HCT116 (cell line): Measurements from ENCODE around the gene ZNF274. TPM values are rescaled to one million over a fixed set of nuclear protein-coding genes. Genes with fewer than 3 reads are reported as not detected.

Source experiments
- ATAC-seq: fragments of 200-7000 bp; cut with Tn5 transposase; 2 replicates; pipeline ENCODE4 v1.9.1; 2020; ENCODE audit warnings: mild to moderate bottlenecking, moderate library complexity
- BruUV-seq: library from RNA; stranded (reverse); fragments of 400-500 nt; replicated peaks from 2 replicates; lab custom pipeline; 2021; lab: Mats Ljungman, UMichigan
- CTCF ChIA-PET: fragments of 300-600 bp; sonication (Branson Sonifier 250); formaldehyde crosslinking; loops from one replicate; lab custom pipeline; 2021; ENCODE audit warnings: antibody characterized with exemption; lab: Charles Lee
- POLR2A ChIA-PET: fragments of 300-600, 350-600 bp; sonication (Branson Sonifier 250); formaldehyde crosslinking; loops from one replicate; lab custom pipeline; 2021; ENCODE audit warnings: antibody characterized with exemption; lab: Charles Lee
- RAD21 ChIA-PET, 2 experiments: fragments of 300-600 bp; sonication (Branson Sonifier 250); formaldehyde crosslinking; loops; one replicate each; lab custom pipeline; 2023; ENCODE audit warnings: low total read pairs in 2 of 2; ENCODE audit not compliant: uncharacterized antibody in 2 of 2, unreplicated experiment in 2 of 2, low non-redundant PET in 1 of 2; lab: Charles Lee
- DNase-seq: peaks from one replicate; pipeline ENCODE4 v3.0.0-alpha.2; 2010; ENCODE audit warnings: low read depth, low spot score
- H2AFZ ChIP-seq: fragments of 200-600 bp; shearing (Covaris generic), sonication (generic); 2 replicates; pipeline ENCODE4 v1.6.1; 2017; ENCODE audit warnings: low read depth, mixed run types, mixed read lengths, antibody characterized with exemption, low read length; ENCODE audit not compliant: poor library complexity, severe bottlenecking
- H3K27ac ChIP-seq: 2 replicates; pipeline ENCODE4 v1.5.1; 2012; ENCODE audit warnings: low read depth, low read length
- H3K27me3 ChIP-seq: fragments of 200-600 bp; sonication (generic); 2 replicates; pipeline ENCODE4 v1.6.1; 2016; ENCODE audit warnings: mixed run types, low read length, mixed read lengths; ENCODE audit not compliant: insufficient read depth
- H3K36me3 ChIP-seq, 2 experiments: fragments of 200-500 bp in 1 of 2; fragments of 200-600 bp in 1 of 2; sonication (Bioruptor generic) in 1 of 2; sonication (generic) in 1 of 2; 2 replicates each; pipeline versions ENCODE4 v1.5.1 to v1.6.1; 2014 to 2016; ENCODE audit warnings: low read length in 2 of 2, inconsistent platforms in 1 of 2, mixed read lengths in 1 of 2, mixed run types in 1 of 2; ENCODE audit not compliant: insufficient read depth in 2 of 2, control insufficient read depth in 1 of 2
- H3K4me1 ChIP-seq, 2 experiments: fragments of 200-600 bp in 1 of 2; sonication (generic) in 1 of 2; 2 replicates each; pipeline versions ENCODE4 v1.5.1 to v1.6.1; 2012 to 2017; ENCODE audit warnings: low read length in 2 of 2, inconsistent platforms in 1 of 2, mild to moderate bottlenecking in 1 of 2, mixed read lengths in 1 of 2, mixed run types in 1 of 2, moderate library complexity in 1 of 2; ENCODE audit not compliant: insufficient read depth in 2 of 2, control insufficient read depth in 1 of 2
- H3K4me2 ChIP-seq: fragments of 200-600 bp; sonication (generic); 2 replicates; pipeline ENCODE4 v1.6.1; 2017; ENCODE audit warnings: mixed run types, low read length, mixed read lengths
- H3K4me3 ChIP-seq, 2 experiments: fragments of 200-600 bp in 1 of 2; sonication (generic) in 1 of 2; replicated peaks in 1 of 2; 2 replicates each; pipeline ENCODE4 v1.5.1; 2011 to 2016; ENCODE audit warnings: low read length in 2 of 2, control low read depth in 1 of 2, low read depth in 1 of 2, mild to moderate bottlenecking in 1 of 2, mixed read lengths in 1 of 2, mixed run types in 1 of 2
- H3K79me2 ChIP-seq: fragments of 200-600 bp; sonication (generic); 2 replicates; pipeline ENCODE4 v1.6.1; 2017; ENCODE audit warnings: mild to moderate bottlenecking, mixed run types, low read length, moderate library complexity, mixed read lengths; ENCODE audit not compliant: insufficient read depth
- H3K9ac ChIP-seq: fragments of 200-600 bp; sonication (generic); 2 replicates; pipeline ENCODE4 v1.6.1; 2016; ENCODE audit warnings: low read length, mixed read lengths
- H3K9me2 ChIP-seq: fragments of 200-600 bp; sonication (generic), shearing (Covaris generic); 2 replicates; pipeline ENCODE4 v1.6.1; 2017; ENCODE audit warnings: mixed run types, mild to moderate bottlenecking, moderate library complexity; ENCODE audit not compliant: insufficient read depth
- H3K9me3 ChIP-seq, 2 experiments: fragments of 200-500 bp in 1 of 2; fragments of 200-600 bp in 1 of 2; sonication (Bioruptor generic) in 1 of 2; sonication (generic) in 1 of 2; 2 replicates each; pipeline ENCODE4 v1.6.1; 2014 to 2017; ENCODE audit warnings: low read length in 2 of 2, mixed read lengths in 2 of 2, inconsistent platforms in 1 of 2, low read depth in 1 of 2, mild to moderate bottlenecking in 1 of 2, mixed run types in 1 of 2, moderate library complexity in 1 of 2; ENCODE audit not compliant: control insufficient read depth in 1 of 2, insufficient read depth in 1 of 2
- H4K20me1 ChIP-seq: fragments of 200-600 bp; sonication (generic), shearing (Covaris generic); 2 replicates; pipeline ENCODE4 v1.6.1; 2017; ENCODE audit warnings: mixed run types, mild to moderate bottlenecking, moderate library complexity; ENCODE audit not compliant: insufficient read depth
- CBX3 ChIP-seq: IDR thresholded peaks from 2 replicates; pipeline ENCODE4 v1.6.1; 2012; ENCODE audit warnings: low read depth
- EGR1 ChIP-seq: IDR thresholded peaks from 2 replicates; pipeline ENCODE4 v1.6.1; 2012; ENCODE audit warnings: low read depth
- EZH2 ChIP-seq: fragments of 200-600 bp; sonication (generic); IDR thresholded peaks from 2 replicates; pipeline ENCODE4 v1.6.1; 2017; ENCODE audit warnings: antibody characterized with exemption, mixed run types
- JUND ChIP-seq: IDR thresholded peaks from 2 replicates; pipeline ENCODE4 v1.6.1; 2012
- POLR2A ChIP-seq: IDR thresholded peaks from 2 replicates; pipeline ENCODE4 v1.7.0; 2011; ENCODE audit warnings: borderline replicate concordance; ENCODE audit not compliant: insufficient read depth, insufficient read length; ENCODE audit errors: extremely low read depth
- POLR2AphosphoS5 ChIP-seq: IDR thresholded peaks from 2 replicates; pipeline ENCODE4 v1.6.1; 2011; ENCODE audit warnings: mild to moderate bottlenecking, low read depth, low read length, moderate library complexity
- RAD21 ChIP-seq: IDR thresholded peaks from 2 replicates; pipeline ENCODE4 v1.6.1; 2012; ENCODE audit warnings: low read depth, mild to moderate bottlenecking
- SP1 ChIP-seq: IDR thresholded peaks from 2 replicates; pipeline ENCODE4 v1.6.1; 2012; ENCODE audit warnings: low read depth
- SRF ChIP-seq: IDR thresholded peaks from 2 replicates; pipeline ENCODE4 v1.6.1; 2012; ENCODE audit warnings: low read depth
- TCF7L2 ChIP-seq: IDR thresholded peaks from 2 replicates; pipeline ENCODE4 v1.7.0; 2011; ENCODE audit warnings: borderline replicate concordance, inconsistent platforms; ENCODE audit not compliant: insufficient read depth, insufficient read length; ENCODE audit errors: extremely low read depth
- YY1 ChIP-seq: IDR thresholded peaks from 2 replicates; pipeline ENCODE4 v1.6.1; 2011; ENCODE audit warnings: low read length, low read depth, moderate library complexity, mild to moderate bottlenecking; ENCODE audit not compliant: insufficient replicate concordance; ENCODE audit errors: extremely low read depth
- ZNF274 ChIP-seq: fragments of 200-500 bp; sonication (Bioruptor generic); IDR thresholded peaks from 2 replicates; pipeline ENCODE4 v1.6.1; 2014; ENCODE audit warnings: mild to moderate bottlenecking, low read depth, low read length, inconsistent platforms
- intact Hi-C: fragments of 100-400 bp; cut with micrococcal nuclease; formaldehyde crosslinking; loops from 2 replicates; pipeline ENCODE4 v1.10.0; 2022
- total RNA-seq: library from RNA; stranded (reverse); gene quantifications from one replicate; pipeline ENCODE4 v1.2.1, GENCODE V29; 2021; ENCODE audit not compliant: unreplicated experiment
- TF ChIP-seq, protein P1 (sequence below), 3 experiments: fragments of 200-600 bp in 1 of 3; sonication (generic) in 1 of 3; IDR thresholded peaks in 2 of 3; conservative IDR thresholded peaks in 1 of 3; 2 replicates each; pipeline ENCODE4 v1.5.1; 2012 to 2017; ENCODE audit warnings: low read depth in 2 of 3, low read length in 2 of 3, antibody characterized with exemption in 1 of 3, borderline replicate concordance in 1 of 3, control low read depth in 1 of 3, mild to moderate bottlenecking in 1 of 3, mixed read lengths in 1 of 3, mixed run types in 1 of 3, moderate library complexity in 1 of 3; ENCODE audit not compliant: insufficient read depth in 1 of 3
- TF ChIP-seq, protein P2 (sequence below): IDR thresholded peaks from 2 replicates; pipeline ENCODE4 v1.6.1; 2011; ENCODE audit warnings: mild to moderate bottlenecking, low read length, moderate library complexity; ENCODE audit not compliant: insufficient replicate concordance; ENCODE audit errors: extremely low read depth

The ZNF274 gene
- total RNA-seq, 1 experiment from 2014 or later: 7.8 TPM

DNA sequence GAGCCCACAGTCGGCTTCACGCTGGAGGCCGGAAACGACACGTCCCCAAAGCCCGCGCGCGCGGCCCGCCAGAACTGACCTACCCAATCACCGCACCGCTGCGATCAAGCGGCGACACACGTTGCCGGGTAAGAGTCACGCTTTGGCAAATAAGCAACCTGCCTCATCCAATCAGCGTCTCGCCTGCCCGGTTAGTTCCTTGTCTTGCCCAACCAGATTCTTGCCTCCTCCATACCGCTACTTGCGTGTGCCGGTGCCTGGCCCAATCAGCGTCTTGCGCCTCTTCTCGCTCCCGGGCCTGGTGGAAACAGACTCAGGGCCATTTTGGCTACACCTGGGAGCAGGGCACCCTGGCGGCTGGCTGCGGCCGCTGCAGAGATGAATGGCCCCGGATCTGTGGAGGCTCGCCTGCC, 34.2 kb downstream of the ZNF274 start:
- Histone ChIP-seq H3K27ac (no peak overlapping the region), H4K20me1 (no peaks in the 10 kb centered on the region), H2AFZ (no peak overlapping the region), H3K9ac (no peak overlapping the region), H3K27me3 (no peaks in the 10 kb centered on the region), H3K9me2 (no peaks in the 10 kb centered on the region), H3K4me2 (no peak overlapping the region), H3K36me3 (peaks cover 0 to 9% of the 10 kb centered on the region in 2 experiments; a peak in 1 of 4 replicates), H3K79me2 (no peaks in the 10 kb centered on the region), H3K9me3 (peaks cover 28 to 32% of the 10 kb centered on the region in 2 experiments; a peak in 3 of 4 replicates), H3K4me1 (no peaks in the 10 kb centered on the region), H3K4me3 (no peak overlapping the region)
- ChIA-PET RAD21 (no interaction called here), CTCF (no interaction called here), POLR2A (no interaction called here)
- no peak for TF ChIP-seq CBX3
- no peak for TF ChIP-seq SP1
- no peak for TF ChIP-seq ZNF274
- TF ChIP-seq RAD21: no peak
- TF ChIP-seq TCF7L2: no peak
- no peak for TF ChIP-seq EZH2
- no peak for TF ChIP-seq POLR2A
- TF ChIP-seq EGR1: no peak
- TF ChIP-seq YY1: no peak
- TF ChIP-seq POLR2AphosphoS5: no peak
- no peak for TF ChIP-seq SRF
- TF ChIP-seq, protein P1, sequence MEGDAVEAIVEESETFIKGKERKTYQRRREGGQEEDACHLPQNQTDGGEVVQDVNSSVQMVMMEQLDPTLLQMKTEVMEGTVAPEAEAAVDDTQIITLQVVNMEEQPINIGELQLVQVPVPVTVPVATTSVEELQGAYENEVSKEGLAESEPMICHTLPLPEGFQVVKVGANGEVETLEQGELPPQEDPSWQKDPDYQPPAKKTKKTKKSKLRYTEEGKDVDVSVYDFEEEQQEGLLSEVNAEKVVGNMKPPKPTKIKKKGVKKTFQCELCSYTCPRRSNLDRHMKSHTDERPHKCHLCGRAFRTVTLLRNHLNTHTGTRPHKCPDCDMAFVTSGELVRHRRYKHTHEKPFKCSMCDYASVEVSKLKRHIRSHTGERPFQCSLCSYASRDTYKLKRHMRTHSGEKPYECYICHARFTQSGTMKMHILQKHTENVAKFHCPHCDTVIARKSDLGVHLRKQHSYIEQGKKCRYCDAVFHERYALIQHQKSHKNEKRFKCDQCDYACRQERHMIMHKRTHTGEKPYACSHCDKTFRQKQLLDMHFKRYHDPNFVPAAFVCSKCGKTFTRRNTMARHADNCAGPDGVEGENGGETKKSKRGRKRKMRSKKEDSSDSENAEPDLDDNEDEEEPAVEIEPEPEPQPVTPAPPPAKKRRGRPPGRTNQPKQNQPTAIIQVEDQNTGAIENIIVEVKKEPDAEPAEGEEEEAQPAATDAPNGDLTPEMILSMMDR (IDR thresholded peaks at IDR 0.05 in 2 of 3, conservative IDR thresholded peaks at IDR 0.05 in 1 of 3; ENCODE audit: borderline replicate concordance in 1 of 3, insufficient read depth in 1 of 3, low read depth in 2 of 3, low read length in 2 of 3): no peak
- no peak for TF ChIP-seq JUND
- TF ChIP-seq, protein P2, sequence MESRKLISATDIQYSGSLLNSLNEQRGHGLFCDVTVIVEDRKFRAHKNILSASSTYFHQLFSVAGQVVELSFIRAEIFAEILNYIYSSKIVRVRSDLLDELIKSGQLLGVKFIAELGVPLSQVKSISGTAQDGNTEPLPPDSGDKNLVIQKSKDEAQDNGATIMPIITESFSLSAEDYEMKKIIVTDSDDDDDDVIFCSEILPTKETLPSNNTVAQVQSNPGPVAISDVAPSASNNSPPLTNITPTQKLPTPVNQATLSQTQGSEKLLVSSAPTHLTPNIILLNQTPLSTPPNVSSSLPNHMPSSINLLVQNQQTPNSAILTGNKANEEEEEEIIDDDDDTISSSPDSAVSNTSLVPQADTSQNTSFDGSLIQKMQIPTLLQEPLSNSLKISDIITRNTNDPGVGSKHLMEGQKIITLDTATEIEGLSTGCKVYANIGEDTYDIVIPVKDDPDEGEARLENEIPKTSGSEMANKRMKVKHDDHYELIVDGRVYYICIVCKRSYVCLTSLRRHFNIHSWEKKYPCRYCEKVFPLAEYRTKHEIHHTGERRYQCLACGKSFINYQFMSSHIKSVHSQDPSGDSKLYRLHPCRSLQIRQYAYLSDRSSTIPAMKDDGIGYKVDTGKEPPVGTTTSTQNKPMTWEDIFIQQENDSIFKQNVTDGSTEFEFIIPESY: no peak
- ATAC-seq (no peak), DNase-seq (no peak)
- BruUV-seq: no TSS peak
- intact Hi-C loops: loop anchor here (5.0 kb wide), 1 partner anchor 300 kb away; the partner anchor contains the start of gene ZBTB45
